ENCODE data around the gene FARSB. TPM values are rescaled to one million over a fixed set of nuclear protein-coding genes. Genes with fewer than 3 reads are reported as not detected.

Gene FARSB
- total RNA-seq, 4 donors from 2014 or later = 11.1 to 14.3 (median 13.0) TPM

GRCh38 chr2:222603501-222603900 lies 52.4 kb downstream of the FARSB start:
- Histone ChIP-seq H3K27ac (no peak overlapping the region), H3K4me1 (no peaks in the 10 kb centered on the region), H3K9me3 (no peaks in the 10 kb centered on the region), H3K36me3 (peaks cover 0 to 14% of the 10 kb centered on the region in 2 donors), H3K4me3 (no peak overlapping the region), H3K27me3 (no peaks in the 10 kb centered on the region)
- ATAC-seq = no peak
- no peak for TF ChIP-seq EP300 (IDR thresholded peaks at IDR 0.05)
- TF ChIP-seq POLR2A (IDR thresholded peaks at IDR 0.05) = no peak
- TF ChIP-seq CTCF (IDR thresholded peaks at IDR 0.05) = no peak
- no peak for TF ChIP-seq POLR2AphosphoS5 (IDR thresholded peaks at IDR 0.05)
- 100% methylated on average over 2 of the region's 2 CpGs for WGBS, 2 donors (ENCODE audit: low coverage in 1 of 2)

GRCh38 chr2:222598611-222599010 lies 57.3 kb downstream of the FARSB start:
- H3K36me3 ChIP-seq = peaks cover 0 to 50% of the 10 kb centered on the region in 2 donors
- H3K27ac ChIP-seq = no peak overlapping the region
- no peak for ATAC-seq
- H3K4me3 ChIP-seq = no peak overlapping the region
- WGBS, 2 donors (ENCODE audit: low coverage in 1 of 2) = 62% methylated on average over 4 of the region's 4 CpGs; no CpG with 5 or more reads in 1 of the 2 donors
- TF ChIP-seq POLR2AphosphoS5 (IDR thresholded peaks at IDR 0.05) (no peak), CTCF (IDR thresholded peaks at IDR 0.05) (no peak), EP300 (IDR thresholded peaks at IDR 0.05) (no peak), POLR2A (IDR thresholded peaks at IDR 0.05) (no peak)
- H3K9me3 ChIP-seq = no peaks in the 10 kb centered on the region
- H3K27me3 ChIP-seq = no peaks in the 10 kb centered on the region
- no peaks in the 10 kb centered on the region for H3K4me1 ChIP-seq

GRCh38 chr2:222595581-222595980 lies 60.3 kb downstream of the FARSB start:
- Histone ChIP-seq H3K36me3 (peaks cover 0 to 64% of the 10 kb centered on the region in 2 donors), H3K27ac (no peak overlapping the region), H3K4me3 (no peak overlapping the region), H3K4me1 (no peaks in the 10 kb centered on the region), H3K27me3 (no peaks in the 10 kb centered on the region), H3K9me3 (no peaks in the 10 kb centered on the region)
- no peak for ATAC-seq
- 91 to 100% methylated on average over 2 of the region's 2 CpGs for WGBS, 2 donors (ENCODE audit: low coverage in 1 of 2)
- TF ChIP-seq CTCF (IDR thresholded peaks at IDR 0.05) (no peak), POLR2A (IDR thresholded peaks at IDR 0.05) (no peak), POLR2AphosphoS5 (IDR thresholded peaks at IDR 0.05) (no peak), EP300 (IDR thresholded peaks at IDR 0.05) (no peak)

- TF ChIP-seq POLR2A (IDR thresholded peaks at IDR 0.05) (no peak), EP300 (IDR thresholded peaks at IDR 0.05) (no peak), CTCF (IDR thresholded peaks at IDR 0.05) (no peak), POLR2AphosphoS5 (IDR thresholded peaks at IDR 0.05) (no peak)
- ATAC-seq = no peak
- no peak overlapping the region for H3K4me3 ChIP-seq
- H3K27ac ChIP-seq = no peak overlapping the region
- 100% methylated on average over 1 of the region's 1 CpG for WGBS, 2 donors (ENCODE audit: low coverage in 1 of 2)
- H3K36me3 ChIP-seq = peaks cover 0 to 61% of the 10 kb centered on the region in 2 donors
- no peaks in the 10 kb centered on the region for H3K4me1 ChIP-seq
- no peaks in the 10 kb centered on the region for H3K9me3 ChIP-seq
- no peaks in the 10 kb centered on the region for H3K27me3 ChIP-seq
Observed at GRCh38 chr2:222594679-222595078, 61.2 kb downstream of the FARSB start.

GRCh38 chr2:222592176-222592575 lies 63.7 kb downstream of the FARSB start:
- 59% methylated on average over 2 of the region's 2 CpGs; no CpG with 5 or more reads in 1 of the 2 donors for WGBS, 2 donors (ENCODE audit: low coverage in 1 of 2)

More at GRCh38 chr2:222592176-222592575, 63.7 kb downstream of the FARSB start:
- Histone ChIP-seq H3K27ac (no peak overlapping the region), H3K9me3 (no peaks in the 10 kb centered on the region), H3K4me3 (no peak overlapping the region), H3K4me1 (no peaks in the 10 kb centered on the region), H3K36me3 (peaks cover 0 to 38% of the 10 kb centered on the region in 2 donors), H3K27me3 (no peaks in the 10 kb centered on the region)
- ATAC-seq = no peak
- TF ChIP-seq POLR2AphosphoS5 (IDR thresholded peaks at IDR 0.05) = no peak
- no peak for TF ChIP-seq POLR2A (IDR thresholded peaks at IDR 0.05)
- no peak for TF ChIP-seq CTCF (IDR thresholded peaks at IDR 0.05)
- no peak for TF ChIP-seq EP300 (IDR thresholded peaks at IDR 0.05)

Measured in gastroesophageal sphincter (tissue), 4 donors.